Measurements from ENCODE around the gene PARS2.

- TF ChIP-seq, protein P1, sequence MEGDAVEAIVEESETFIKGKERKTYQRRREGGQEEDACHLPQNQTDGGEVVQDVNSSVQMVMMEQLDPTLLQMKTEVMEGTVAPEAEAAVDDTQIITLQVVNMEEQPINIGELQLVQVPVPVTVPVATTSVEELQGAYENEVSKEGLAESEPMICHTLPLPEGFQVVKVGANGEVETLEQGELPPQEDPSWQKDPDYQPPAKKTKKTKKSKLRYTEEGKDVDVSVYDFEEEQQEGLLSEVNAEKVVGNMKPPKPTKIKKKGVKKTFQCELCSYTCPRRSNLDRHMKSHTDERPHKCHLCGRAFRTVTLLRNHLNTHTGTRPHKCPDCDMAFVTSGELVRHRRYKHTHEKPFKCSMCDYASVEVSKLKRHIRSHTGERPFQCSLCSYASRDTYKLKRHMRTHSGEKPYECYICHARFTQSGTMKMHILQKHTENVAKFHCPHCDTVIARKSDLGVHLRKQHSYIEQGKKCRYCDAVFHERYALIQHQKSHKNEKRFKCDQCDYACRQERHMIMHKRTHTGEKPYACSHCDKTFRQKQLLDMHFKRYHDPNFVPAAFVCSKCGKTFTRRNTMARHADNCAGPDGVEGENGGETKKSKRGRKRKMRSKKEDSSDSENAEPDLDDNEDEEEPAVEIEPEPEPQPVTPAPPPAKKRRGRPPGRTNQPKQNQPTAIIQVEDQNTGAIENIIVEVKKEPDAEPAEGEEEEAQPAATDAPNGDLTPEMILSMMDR (IDR thresholded peaks at IDR 0.05), result no peak
- TF ChIP-seq POLR2A (IDR thresholded peaks at IDR 0.05), result no peak
Measured at GRCh38 chr1:54763816-54764132, 549 bp downstream of the PARS2 start.
